Upper lobe of right lung (tissue), 1 donor: ENCODE measurements around the gene GRID1. TPM values are rescaled to one million over a fixed set of nuclear protein-coding genes. Genes with fewer than 3 reads are reported as not detected.

ENCODE experiments used
- ATAC-seq: fragments of 200-7000 bp; cut with Tn5 transposase; one replicate; pipeline ENCODE4 v1.9.1; 2020; ENCODE audit warnings: mild to moderate bottlenecking, moderate library complexity
- DNase-seq: peaks from one replicate; pipeline ENCODE4 v3.0.0-alpha.2; 2020
- H3K27ac ChIP-seq: fragments of 200-600 bp; one replicate; pipeline ENCODE4 v1.8.0; 2022
- H3K27me3 ChIP-seq: fragments of 200-600 bp; one replicate; pipeline ENCODE4 v1.8.0; 2022; ENCODE audit warnings: mild to moderate bottlenecking
- H3K36me3 ChIP-seq: fragments of 200-600 bp; one replicate; pipeline ENCODE4 v1.8.0; 2022
- H3K4me1 ChIP-seq: fragments of 200-600 bp; one replicate; pipeline ENCODE4 v1.8.0; 2022
- H3K4me3 ChIP-seq: fragments of 200-600 bp; one replicate; pipeline ENCODE4 v1.8.0; 2022; ENCODE audit warnings: mild to moderate bottlenecking
- H3K9me3 ChIP-seq: fragments of 200-600 bp; one replicate; pipeline ENCODE4 v1.8.0; 2022
- intact Hi-C: fragments of 100-400 bp; cut with DNase I; formaldehyde crosslinking; loops from one replicate; pipeline ENCODE4 v1.11.0; 2022
- total RNA-seq: library from RNA; stranded (reverse); fragmentation: NEBNext Ultra II Directional; extraction: Animal tissue kit (Norgen Biotek cat#: 25700); gene quantifications from one replicate; pipeline ENCODE4 v1.2.1, GENCODE V29; 2021
- TF ChIP-seq, protein P1 (sequence below): fragments of 200-600 bp; IDR thresholded peaks from one replicate; pipeline ENCODE4 v1.8.0; 2022; ENCODE audit warnings: antibody characterized with exemption
- donor health status: DM: no; HTN: yes; CAD: no; lungs with severe emphysema.

GRID1 gene
- total RNA-seq, 1 donor from 2014 or later = 3.0 TPM

DNA sequence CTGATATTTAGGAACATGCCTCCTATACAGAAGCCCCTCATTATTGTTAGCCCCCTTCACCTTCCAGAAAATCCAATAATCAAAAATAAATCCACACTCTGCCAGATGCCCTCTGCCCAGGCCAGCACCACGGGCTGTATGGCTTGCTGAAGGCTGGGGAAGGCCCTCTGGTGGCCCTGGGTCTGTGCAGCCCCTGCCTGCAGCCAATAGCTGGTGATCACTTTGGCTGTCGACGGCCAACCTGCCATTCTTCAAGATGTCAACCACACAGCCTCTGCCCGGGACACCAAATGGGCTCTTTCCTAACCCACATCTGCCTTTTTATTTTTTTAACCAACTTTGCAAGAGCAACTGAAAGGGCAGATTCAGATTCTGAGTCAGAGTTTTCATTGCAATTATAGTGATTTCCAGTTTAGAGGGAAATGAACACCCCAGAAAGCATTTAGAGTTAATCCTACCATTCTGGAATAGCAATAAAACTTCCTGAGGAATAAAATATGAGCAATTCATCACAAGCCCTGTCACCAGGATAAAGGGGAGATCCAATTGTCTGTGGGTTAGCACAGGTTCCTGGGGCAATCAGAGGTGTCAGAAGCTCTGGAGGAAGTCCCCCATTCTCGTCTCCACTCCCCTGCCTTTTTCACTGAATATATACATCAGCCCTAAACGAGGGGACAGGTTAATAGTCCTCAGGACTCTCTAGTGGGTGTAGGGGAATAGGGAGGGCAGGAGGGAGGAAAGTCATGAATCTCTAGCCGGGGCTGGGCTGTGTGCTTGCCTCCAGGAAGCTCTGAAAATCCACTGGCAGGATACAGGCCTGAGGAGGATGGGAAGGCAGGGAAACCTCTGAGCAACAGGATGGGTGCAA is 211.3 kb downstream of the GRID1 start:
- intact Hi-C loops = no loop called here
- Histone ChIP-seq H3K4me1 (no peaks in the 10 kb centered on the region), H3K27ac (no peak overlapping the region), H3K27me3 (no peaks in the 10 kb centered on the region), H3K9me3 (no peaks in the 10 kb centered on the region), H3K4me3 (no peak overlapping the region), H3K36me3 (no peaks in the 10 kb centered on the region)
- no peak for ATAC-seq
- DNase-seq = no peak
- TF ChIP-seq, protein P1, sequence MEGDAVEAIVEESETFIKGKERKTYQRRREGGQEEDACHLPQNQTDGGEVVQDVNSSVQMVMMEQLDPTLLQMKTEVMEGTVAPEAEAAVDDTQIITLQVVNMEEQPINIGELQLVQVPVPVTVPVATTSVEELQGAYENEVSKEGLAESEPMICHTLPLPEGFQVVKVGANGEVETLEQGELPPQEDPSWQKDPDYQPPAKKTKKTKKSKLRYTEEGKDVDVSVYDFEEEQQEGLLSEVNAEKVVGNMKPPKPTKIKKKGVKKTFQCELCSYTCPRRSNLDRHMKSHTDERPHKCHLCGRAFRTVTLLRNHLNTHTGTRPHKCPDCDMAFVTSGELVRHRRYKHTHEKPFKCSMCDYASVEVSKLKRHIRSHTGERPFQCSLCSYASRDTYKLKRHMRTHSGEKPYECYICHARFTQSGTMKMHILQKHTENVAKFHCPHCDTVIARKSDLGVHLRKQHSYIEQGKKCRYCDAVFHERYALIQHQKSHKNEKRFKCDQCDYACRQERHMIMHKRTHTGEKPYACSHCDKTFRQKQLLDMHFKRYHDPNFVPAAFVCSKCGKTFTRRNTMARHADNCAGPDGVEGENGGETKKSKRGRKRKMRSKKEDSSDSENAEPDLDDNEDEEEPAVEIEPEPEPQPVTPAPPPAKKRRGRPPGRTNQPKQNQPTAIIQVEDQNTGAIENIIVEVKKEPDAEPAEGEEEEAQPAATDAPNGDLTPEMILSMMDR = no peak

DNA sequence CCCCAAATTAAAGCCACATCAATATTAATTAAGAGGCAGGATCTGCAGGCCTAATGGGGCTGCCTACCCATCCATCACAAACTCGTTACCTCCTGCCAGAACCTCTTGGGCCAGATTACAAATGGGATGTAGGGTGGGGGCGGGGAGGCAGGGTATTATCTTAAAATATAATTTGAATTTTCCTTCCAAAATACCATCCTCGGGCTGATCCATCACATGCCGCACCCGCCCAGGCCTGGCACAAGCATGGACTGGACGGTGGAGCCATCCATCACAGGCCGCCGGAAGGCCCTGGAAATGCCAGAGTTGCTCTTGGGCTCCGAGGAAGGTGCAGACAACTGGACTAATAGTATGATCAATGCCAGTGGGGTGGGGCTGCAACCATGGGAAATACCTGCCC is 212.8 kb downstream of the GRID1 start:
- no peaks in the 10 kb centered on the region for H3K9me3 ChIP-seq
- TF ChIP-seq, protein P1 = no peak
- no peaks in the 10 kb centered on the region for H3K4me1 ChIP-seq
- ATAC-seq = no peak
- no peak overlapping the region for H3K4me3 ChIP-seq
- no peaks in the 10 kb centered on the region for H3K36me3 ChIP-seq
- H3K27ac ChIP-seq = no peak overlapping the region
- no peak for DNase-seq
- H3K27me3 ChIP-seq = no peaks in the 10 kb centered on the region
- intact Hi-C loops = no loop called here

DNA sequence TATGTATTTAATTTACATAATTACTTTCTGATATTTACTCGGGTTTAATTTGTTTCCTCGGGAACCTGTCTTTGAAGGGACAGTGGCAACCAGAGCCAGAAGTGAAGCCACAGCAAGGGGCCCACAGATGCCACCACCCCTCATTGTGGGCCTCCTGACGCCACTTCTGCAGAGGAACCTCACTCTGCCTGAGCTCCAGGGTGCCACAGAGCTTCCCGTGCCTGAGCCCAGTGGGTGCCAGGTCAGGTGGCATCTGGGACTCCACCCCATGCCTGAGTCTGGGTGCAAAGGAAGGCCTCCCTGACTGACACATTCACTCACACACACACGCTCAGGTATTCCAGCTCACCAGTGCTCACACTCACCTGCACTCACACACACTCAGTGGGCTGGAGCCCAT is 213.7 kb downstream of the GRID1 start:
- TF ChIP-seq, protein P1 = no peak
- intact Hi-C loops = no loop called here
- H3K27ac ChIP-seq = no peak overlapping the region
- no peaks in the 10 kb centered on the region for H3K36me3 ChIP-seq
- no peaks in the 10 kb centered on the region for H3K27me3 ChIP-seq
- ATAC-seq (no peak), DNase-seq (no peak)
- no peak overlapping the region for H3K4me3 ChIP-seq
- H3K4me1 ChIP-seq = no peaks in the 10 kb centered on the region
- no peaks in the 10 kb centered on the region for H3K9me3 ChIP-seq

DNA sequence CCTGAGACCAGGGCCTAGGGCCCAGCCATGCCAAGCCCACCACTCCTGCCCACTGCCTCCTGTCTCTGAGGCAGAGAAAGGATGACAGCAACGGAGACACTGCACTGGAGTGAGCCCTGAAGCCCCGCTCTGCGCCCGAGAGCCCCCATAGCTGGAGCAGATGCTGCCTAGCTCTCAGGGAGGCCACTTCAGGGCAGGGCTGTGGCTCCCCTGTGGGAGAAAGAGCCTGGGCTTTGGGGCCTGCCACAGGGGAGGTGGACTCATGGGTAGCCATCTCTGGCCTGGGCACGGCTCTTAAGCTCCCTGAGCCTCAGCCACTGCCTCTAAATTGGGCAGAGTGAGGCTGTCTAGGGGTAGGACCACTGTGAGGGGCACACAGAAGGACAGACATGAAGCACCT is 214.2 kb downstream of the GRID1 start:
- no peak overlapping the region for H3K27ac ChIP-seq
- intact Hi-C loops = no loop called here
- H3K36me3 ChIP-seq = no peaks in the 10 kb centered on the region
- TF ChIP-seq, protein P1 = no peak
- H3K4me1 ChIP-seq = no peaks in the 10 kb centered on the region
- no peaks in the 10 kb centered on the region for H3K9me3 ChIP-seq
- no peak for DNase-seq
- no peaks in the 10 kb centered on the region for H3K27me3 ChIP-seq
- no peak for ATAC-seq
- no peak overlapping the region for H3K4me3 ChIP-seq

DNA sequence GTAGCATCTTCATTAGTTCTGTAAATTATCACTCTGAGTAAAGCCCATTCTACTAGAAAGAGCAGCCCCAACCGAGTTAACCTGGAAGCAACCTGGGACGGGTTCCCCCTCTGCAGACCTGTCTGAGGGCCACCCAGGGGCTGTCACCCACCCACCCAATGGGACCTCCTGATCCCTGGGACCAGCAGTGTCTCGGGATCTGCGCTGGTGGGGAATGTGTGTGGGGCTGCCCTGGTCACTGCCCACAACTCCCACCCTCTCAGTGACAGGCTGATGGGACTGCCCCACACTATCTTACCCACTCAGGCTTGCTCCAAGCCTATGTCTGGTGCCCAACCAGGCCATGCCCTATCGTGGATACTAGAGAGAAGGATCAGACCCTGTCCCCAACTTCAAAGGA is 215.0 kb downstream of the GRID1 start:
- TF ChIP-seq, protein P1 = no peak
- ATAC-seq (no peak), DNase-seq (no peak)
- Histone ChIP-seq H3K27me3 (no peaks in the 10 kb centered on the region), H3K4me1 (no peaks in the 10 kb centered on the region), H3K4me3 (no peak overlapping the region), H3K27ac (no peak overlapping the region), H3K9me3 (no peaks in the 10 kb centered on the region), H3K36me3 (no peaks in the 10 kb centered on the region)
- intact Hi-C loops = no loop called here
